COR-L47 (cell line): ENCODE data around the gene APOOL.

Experiments used
- DNase-seq: peaks from one replicate; lab custom pipeline; 2025; lab: John Stamatoyannopoulos, UW

Gene APOOL

DNA sequence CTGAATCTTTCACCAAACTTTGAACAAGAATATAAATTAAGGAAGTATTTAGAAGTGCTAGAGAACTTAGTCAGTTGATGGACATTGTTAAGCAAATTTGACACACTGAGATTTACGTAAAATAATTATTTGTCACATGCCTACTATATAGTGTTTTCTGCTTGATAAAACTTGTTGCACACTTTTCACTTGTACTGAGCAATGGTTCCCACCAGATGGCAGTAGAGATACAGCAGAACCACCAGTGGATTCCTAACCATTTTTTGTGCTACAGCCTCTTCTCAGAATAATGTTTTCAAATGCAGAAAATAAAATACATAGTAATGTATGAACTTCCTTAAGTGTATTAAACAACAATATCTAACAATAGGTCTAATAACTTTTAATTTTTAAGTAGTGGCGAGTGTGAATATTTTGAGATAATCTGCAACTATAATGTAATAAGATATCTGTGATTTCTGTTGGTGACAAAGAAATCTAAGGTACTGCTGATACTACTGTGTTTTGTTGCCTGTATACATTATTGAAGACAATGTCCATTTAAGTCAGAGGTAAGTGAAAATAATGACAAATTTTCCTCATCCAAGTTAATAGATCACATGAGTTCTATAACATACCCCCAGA is 81.2 kb downstream of the APOOL start:
- no peak for DNase-seq

DNA sequence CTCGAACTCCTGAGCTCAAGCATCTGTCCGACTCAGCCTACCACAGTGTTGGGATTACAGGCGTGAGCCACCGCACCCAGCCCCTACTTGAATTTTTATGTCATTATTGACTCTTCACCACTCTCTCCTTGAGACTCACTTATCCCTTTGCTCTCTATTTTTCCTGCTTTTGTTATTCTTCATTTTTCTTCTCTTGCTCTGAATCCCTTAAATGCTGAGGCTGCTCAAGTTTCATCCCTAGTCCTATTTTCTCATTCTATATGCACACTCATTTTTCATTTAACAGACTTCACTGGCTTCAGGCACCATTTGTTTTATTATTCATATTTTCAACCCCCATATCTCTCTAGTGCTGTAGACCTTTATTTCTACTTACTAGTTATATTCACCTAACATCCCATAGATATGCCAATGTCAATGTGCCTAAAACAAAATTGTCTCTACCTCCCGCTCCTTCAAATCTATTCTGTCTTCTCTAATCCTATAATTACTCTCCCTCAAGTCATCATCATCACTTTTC is 85.7 kb downstream of the APOOL start:
- no peak for DNase-seq

DNA sequence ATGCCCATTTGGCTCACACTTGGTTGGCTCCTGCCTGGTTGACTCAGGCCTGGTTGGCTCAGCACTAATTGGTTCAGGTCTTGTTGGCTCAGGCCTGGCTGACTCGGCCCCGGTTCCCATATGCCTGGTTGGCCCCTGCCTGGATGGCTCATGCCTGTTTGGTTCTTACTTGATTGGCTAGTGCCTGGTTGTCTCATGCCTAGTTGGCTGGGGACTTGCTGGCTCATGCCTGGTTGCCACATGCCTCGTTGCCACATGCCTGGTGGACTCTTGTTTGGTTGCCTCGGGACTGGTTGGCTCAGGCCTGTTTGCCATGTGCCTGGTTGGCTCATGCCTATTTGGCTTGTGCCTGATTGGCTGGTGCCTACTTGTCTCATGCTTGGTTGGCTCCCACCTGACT is 103.7 kb downstream of the APOOL start:
- DNase-seq = no peak

DNA sequence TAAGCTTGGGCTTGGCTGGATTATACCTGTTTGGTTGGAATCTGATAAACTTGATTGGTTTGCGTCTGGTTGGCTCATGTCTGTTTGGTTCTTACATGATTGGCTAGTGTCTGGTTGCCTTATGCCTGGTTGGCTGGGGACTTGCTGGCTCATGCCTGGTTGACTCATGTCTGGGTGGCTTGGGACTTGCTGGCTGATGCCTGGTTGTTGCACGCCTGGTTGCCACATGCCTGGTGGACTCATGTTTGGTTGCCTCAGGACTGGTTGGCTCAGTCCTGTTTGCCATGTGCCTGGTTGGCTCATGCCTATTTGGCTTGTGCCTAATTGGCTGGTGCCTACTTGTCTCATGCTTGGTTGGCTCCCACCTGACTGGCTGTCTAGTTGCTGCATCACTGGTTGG is 104.5 kb downstream of the APOOL start:
- no peak for DNase-seq

GRCh38 chrX:85109235-85109634 is 105.6 kb downstream of the APOOL start:
- no peak for DNase-seq

GRCh38 chrX:85111347-85111746 is 107.7 kb downstream of the APOOL start:
- DNase-seq = no peak

DNA sequence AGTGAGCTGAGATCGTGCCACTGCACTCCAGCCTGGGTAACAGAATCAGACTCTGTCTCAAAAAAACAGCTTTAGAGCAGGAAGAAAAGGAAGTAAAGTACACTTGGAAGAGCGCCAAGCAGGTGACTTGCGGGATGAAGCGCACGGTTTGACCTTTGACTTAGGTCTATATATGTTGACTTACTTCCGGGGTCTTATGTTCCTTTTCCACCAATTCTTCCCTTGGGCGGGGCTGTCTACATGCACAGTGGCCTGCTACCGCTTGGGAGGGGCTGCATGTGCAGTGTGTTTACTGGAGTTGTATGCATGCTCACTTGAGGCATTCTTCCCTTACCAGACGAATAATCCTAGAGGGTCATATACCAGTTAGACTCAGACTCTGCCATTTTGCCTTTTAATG is 108.6 kb downstream of the APOOL start:
- DNase-seq = no peak

- DNase-seq = no peak
Observed at GRCh38 chrX:85113746-85114145, 110.1 kb downstream of the APOOL start.

DNA sequence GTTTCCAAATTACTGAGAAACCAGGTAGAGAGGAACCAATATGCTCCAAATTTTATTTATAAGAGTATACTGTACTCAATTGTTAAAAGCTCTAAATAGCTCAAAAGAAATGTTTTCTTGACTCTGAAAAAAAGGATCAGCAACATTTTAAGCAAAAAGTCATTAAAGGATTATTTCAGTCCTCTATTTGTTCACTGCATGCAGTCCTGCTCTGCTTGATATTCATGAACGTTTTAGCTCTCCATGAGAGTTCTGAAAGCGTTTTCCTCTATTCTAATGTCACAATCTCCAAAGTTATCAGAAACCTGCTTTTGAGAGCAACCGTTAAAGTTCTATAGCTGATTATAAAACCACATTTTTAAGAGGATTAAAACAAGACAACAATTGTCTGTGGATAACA is 110.5 kb downstream of the APOOL start:
- DNase-seq = no peak

GRCh38 chrX:85114776-85115175 is 111.1 kb downstream of the APOOL start:
- DNase-seq = no peak

GRCh38 chrX:85115252-85115651 is 111.6 kb downstream of the APOOL start:
- DNase-seq = no peak

GRCh38 chrX:85136409-85136808 is 132.7 kb downstream of the APOOL start:
- no peak for DNase-seq

- DNase-seq = no peak
Observed at GRCh38 chrX:85139422-85139821, 135.7 kb downstream of the APOOL start.

GRCh38 chrX:85140964-85141363 is 137.3 kb downstream of the APOOL start:
- DNase-seq = no peak
